AG09319 (cell line): ENCODE results near the gene GBP2.
"Not testable (repeated sequence)": the region's sequence is repeated elsewhere in the genome, so short reads cannot be mapped to it uniquely, and the experiment has no call there.

Experiments used
- DNase-seq: peaks from one replicate; pipeline ENCODE4 v3.0.0-alpha.2; 2010; ENCODE audit warnings: low read depth; ENCODE audit errors: extremely low read depth
- TF ChIP-seq, protein P1 (sequence below): IDR thresholded peaks from 2 replicates; pipeline ENCODE4 v1.5.1; 2011; ENCODE audit warnings: low read depth, mild to moderate bottlenecking, inconsistent platforms, low read length, moderate library complexity

GBP2 gene

GRCh38 chr1:89147678-89148658, 22.1 kb upstream of the GBP2 start:
- no peak for DNase-seq

GRCh38 chr1:89146721-89147120, 20.8 kb upstream of the GBP2 start:
- DNase-seq: no peak
- TF ChIP-seq, protein P1, sequence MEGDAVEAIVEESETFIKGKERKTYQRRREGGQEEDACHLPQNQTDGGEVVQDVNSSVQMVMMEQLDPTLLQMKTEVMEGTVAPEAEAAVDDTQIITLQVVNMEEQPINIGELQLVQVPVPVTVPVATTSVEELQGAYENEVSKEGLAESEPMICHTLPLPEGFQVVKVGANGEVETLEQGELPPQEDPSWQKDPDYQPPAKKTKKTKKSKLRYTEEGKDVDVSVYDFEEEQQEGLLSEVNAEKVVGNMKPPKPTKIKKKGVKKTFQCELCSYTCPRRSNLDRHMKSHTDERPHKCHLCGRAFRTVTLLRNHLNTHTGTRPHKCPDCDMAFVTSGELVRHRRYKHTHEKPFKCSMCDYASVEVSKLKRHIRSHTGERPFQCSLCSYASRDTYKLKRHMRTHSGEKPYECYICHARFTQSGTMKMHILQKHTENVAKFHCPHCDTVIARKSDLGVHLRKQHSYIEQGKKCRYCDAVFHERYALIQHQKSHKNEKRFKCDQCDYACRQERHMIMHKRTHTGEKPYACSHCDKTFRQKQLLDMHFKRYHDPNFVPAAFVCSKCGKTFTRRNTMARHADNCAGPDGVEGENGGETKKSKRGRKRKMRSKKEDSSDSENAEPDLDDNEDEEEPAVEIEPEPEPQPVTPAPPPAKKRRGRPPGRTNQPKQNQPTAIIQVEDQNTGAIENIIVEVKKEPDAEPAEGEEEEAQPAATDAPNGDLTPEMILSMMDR: no peak

More at GRCh38 chr1:89147678-89148658, 22.1 kb upstream of the GBP2 start:
- TF ChIP-seq, protein P1: no peak

- DNase-seq: no peak
- TF ChIP-seq, protein P1: no peak
Observed at GRCh38 chr1:89143484-89143883, 17.6 kb upstream of the GBP2 start.

DNA sequence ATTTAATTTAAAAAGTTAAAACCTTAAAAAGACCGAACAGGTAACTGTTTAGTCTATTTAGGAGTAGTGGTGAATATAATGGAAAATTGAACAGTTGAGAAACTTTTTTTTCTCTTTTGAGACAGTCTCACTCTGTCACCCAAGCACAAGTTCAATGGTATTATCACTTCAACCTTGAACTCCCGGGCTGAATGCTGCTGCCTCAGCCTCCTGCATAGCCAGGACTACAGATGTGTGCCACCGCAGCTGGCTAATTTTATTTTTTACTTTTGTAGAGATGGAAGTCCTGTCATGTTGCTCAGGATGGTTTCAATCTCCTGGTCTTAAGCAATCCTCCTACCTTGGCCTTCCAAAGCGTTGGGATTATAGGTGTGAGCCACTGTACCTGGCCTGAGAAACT, 16.2 kb upstream of the GBP2 start:
- TF ChIP-seq, protein P1: no peak
- no peak for DNase-seq

DNA sequence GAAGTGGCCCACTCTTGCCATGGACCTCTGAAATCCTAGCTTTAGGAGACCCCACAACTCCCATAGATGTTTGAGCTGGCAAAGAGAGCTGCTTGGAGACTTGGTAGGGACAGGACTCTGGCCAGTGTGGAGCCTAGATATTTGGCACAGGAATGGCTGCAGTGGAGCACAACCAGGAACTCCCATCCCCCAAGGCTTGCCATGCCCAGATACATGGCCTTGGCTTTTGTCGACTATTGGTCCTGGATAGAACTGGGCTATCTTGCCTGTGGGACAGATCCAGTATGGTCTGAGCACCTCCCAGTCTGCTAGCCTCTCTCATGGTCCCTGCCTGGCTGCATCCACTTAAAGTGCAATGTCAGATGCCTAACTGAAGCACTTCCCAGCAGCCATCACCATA, 7.8 kb upstream of the GBP2 start:
- no peak for DNase-seq
- TF ChIP-seq, protein P1: no peak

DNA sequence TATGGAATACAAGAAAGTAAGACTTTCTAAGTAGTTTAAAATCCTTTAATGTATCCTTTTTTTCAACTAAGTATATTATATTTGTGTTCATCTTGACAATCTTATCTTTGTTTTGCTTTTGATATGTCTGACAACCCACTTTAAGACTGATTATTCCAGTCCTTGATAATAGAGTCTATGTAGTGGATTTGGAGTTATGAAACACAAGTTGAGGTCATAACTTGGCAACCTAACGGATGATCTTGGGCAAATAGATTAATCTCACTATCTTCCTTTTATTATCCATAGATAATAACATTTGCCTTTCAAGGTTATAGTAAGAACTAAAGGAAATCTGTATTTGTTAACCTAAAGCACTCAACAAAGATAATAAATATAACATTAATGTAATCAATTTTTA, 4.8 kb upstream of the GBP2 start:
- TF ChIP-seq, protein P1: no peak
- no peak for DNase-seq

DNA sequence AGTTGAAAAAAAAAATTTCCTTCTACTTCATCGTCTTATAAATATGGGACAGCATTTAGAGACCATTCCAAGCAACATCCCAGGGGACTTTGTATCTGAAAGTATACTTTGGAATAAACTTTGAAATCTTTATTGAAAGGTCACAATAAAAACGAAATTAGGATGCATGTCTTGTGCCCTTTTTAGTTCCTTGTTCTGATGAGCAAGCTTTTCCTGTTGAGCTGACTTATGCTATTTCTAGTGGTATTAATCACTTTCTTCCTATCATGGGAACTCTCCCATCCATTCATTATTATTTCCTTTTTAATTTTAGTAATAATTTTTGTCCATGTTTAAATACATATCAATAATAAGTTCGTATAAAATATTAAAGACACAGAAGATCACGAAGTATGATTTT, 4.0 kb upstream of the GBP2 start:
- DNase-seq: no peak
- TF ChIP-seq, protein P1: no peak

DNA sequence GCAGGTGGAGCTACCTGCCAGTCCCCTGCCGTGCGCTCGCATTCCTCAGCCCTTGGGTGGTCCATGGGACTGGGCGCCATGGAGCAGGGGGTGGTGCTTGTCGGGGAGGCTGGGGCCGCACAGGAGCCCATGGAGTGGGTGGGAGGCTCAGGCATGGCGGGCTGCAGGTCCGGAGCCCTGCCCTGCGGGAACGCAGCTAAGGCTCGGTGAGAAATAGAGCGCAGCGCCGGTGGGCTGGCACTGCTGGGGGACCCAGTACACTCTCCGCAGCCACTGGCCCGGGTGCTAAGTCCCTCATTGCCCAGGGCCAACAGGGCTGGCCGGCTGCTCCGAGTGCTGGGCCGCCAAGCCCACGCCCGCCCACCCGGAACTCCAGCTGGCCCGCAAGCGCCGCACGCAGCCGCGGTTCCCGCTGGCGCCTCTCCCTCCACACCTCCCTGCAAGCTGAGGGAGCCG, 2.1 kb upstream of the GBP2 start:
- DNase-seq: not testable (repeated sequence)

- not testable (repeated sequence) for DNase-seq
Observed at GRCh38 chr1:89126602-89127565, 970 bp upstream of the GBP2 start.
